ENCODE data around the gene CCDC112. TPM values are rescaled to one million over a fixed set of nuclear protein-coding genes. Genes with fewer than 3 reads are reported as not detected.
A peak's percentile ranks its signal among the peaks of the same experiment; 100 is the strongest.

CCDC112 gene
- total and polyA plus RNA-seq, 9 of the 15 experiments (the other 6 are each of a cell fraction or from before 2014, with no cell fraction given) = 3.3 to 15.3 (median 7.4) TPM

DNA sequence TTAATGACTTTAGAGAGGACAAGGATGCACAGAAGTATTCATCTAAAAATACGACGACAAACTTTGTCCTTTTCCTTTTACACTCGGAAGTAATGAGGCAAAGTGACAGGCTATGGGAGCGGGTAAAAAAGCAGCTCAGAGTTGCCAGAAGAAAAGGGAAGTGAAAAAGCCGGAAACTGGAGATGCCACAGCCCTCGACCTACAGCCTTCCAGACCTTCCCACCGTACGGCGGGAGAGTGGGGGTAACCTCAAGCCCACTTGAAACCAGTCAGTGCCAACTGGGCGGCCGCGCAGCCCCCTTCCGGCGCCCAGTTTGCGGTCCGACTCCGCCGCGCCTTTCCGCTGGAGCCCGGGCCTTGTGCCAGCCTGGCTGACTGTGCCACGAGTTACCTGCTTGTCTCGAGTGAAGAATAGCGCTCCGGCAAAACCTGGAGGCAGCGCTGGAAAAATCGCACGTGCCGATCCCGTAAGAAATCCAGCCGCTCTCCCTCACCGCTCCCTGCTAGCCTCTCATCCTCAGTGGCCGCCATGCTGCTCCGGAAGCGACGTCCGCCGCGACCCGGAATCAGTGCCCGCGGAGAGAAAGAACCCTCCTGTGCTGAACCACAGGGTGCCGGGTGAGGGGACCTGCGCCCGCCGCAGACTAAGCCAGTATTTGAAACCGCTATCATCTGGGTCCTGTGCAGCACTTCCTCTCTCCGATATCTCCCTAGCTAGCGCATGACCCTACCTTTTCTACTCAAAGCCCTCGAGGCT lies 34.0 kb downstream of the CCDC112 start, which contains the start of gene PGGT1B (continued):
- TF ChIP-seq LEF1 (IDR thresholded peaks at IDR 0.05) (no peak), CREB1 (IDR thresholded peaks at IDR 0.05) (0 out of 2 replicates have a peak, but pooled peaks have one; percentile 57), CREB1 (CRISPR knock-in tag; IDR thresholded peaks at IDR 0.05) (no peak), ZNF77 (CRISPR knock-in tag; IDR thresholded peaks at IDR 0.05) (no peak), PHTF2 (CRISPR knock-in tag; IDR thresholded peaks at IDR 0.05) (no peak), LARP7 (IDR thresholded peaks at IDR 0.05) (no peak), HNRNPUL1 (IDR thresholded peaks at IDR 0.05; ENCODE audit: low read length) (no peak), MAFK (IDR thresholded peaks at IDR 0.05; ENCODE audit: low read length) (no peak), RBBP5 (IDR thresholded peaks at IDR 0.05; ENCODE audit: borderline replicate concordance, insufficient read depth, low read length, poor library complexity, severe bottlenecking) (peak; percentile 97), PURB (CRISPR knock-in tag; IDR thresholded peaks at IDR 0.05; ENCODE audit: low read depth) (no peak), MAFF (IDR thresholded peaks at IDR 0.05; ENCODE audit: low read length) (no peak), NRF1 (conservative IDR thresholded peaks at IDR 0.05 in 1 of 2, IDR thresholded peaks at IDR 0.05 in 1 of 2) (peak; percentile 58 to 68), ATF1 (CRISPR knock-in tag; IDR thresholded peaks at IDR 0.05) (no peak), ATF1 (tag; IDR thresholded peaks at IDR 0.05) (peak; percentile 90)
- TF ChIP-seq, protein P1, sequence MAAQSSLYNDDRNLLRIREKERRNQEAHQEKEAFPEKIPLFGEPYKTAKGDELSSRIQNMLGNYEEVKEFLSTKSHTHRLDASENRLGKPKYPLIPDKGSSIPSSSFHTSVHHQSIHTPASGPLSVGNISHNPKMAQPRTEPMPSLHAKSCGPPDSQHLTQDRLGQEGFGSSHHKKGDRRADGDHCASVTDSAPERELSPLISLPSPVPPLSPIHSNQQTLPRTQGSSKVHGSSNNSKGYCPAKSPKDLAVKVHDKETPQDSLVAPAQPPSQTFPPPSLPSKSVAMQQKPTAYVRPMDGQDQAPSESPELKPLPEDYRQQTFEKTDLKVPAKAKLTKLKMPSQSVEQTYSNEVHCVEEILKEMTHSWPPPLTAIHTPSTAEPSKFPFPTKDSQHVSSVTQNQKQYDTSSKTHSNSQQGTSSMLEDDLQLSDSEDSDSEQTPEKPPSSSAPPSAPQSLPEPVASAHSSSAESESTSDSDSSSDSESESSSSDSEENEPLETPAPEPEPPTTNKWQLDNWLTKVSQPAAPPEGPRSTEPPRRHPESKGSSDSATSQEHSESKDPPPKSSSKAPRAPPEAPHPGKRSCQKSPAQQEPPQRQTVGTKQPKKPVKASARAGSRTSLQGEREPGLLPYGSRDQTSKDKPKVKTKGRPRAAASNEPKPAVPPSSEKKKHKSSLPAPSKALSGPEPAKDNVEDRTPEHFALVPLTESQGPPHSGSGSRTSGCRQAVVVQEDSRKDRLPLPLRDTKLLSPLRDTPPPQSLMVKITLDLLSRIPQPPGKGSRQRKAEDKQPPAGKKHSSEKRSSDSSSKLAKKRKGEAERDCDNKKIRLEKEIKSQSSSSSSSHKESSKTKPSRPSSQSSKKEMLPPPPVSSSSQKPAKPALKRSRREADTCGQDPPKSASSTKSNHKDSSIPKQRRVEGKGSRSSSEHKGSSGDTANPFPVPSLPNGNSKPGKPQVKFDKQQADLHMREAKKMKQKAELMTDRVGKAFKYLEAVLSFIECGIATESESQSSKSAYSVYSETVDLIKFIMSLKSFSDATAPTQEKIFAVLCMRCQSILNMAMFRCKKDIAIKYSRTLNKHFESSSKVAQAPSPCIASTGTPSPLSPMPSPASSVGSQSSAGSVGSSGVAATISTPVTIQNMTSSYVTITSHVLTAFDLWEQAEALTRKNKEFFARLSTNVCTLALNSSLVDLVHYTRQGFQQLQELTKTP (IDR thresholded peaks at IDR 0.05; ENCODE audit: low read depth in 1 of 2, partially characterized antibody in 2 of 2) = no peak
- TF ChIP-seq, protein P2, sequence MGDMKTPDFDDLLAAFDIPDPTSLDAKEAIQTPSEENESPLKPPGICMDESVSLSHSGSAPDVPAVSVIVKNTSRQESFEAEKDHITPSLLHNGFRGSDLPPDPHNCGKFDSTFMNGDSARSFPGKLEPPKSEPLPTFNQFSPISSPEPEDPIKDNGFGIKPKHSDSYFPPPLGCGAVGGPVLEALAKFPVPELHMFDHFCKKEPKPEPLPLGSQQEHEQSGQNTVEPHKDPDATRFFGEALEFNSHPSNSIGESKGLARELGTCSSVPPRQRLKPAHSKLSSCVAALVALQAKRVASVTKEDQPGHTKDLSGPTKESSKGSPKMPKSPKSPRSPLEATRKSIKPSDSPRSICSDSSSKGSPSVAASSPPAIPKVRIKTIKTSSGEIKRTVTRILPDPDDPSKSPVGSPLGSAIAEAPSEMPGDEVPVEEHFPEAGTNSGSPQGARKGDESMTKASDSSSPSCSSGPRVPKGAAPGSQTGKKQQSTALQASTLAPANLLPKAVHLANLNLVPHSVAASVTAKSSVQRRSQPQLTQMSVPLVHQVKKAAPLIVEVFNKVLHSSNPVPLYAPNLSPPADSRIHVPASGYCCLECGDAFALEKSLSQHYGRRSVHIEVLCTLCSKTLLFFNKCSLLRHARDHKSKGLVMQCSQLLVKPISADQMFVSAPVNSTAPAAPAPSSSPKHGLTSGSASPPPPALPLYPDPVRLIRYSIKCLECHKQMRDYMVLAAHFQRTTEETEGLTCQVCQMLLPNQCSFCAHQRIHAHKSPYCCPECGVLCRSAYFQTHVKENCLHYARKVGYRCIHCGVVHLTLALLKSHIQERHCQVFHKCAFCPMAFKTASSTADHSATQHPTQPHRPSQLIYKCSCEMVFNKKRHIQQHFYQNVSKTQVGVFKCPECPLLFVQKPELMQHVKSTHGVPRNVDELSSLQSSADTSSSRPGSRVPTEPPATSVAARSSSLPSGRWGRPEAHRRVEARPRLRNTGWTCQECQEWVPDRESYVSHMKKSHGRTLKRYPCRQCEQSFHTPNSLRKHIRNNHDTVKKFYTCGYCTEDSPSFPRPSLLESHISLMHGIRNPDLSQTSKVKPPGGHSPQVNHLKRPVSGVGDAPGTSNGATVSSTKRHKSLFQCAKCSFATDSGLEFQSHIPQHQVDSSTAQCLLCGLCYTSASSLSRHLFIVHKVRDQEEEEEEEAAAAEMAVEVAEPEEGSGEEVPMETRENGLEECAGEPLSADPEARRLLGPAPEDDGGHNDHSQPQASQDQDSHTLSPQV (IDR thresholded peaks at IDR 0.05) = peak; percentile 63; the same call in 1 of the 2 replicates
- TF ChIP-seq, protein P3, sequence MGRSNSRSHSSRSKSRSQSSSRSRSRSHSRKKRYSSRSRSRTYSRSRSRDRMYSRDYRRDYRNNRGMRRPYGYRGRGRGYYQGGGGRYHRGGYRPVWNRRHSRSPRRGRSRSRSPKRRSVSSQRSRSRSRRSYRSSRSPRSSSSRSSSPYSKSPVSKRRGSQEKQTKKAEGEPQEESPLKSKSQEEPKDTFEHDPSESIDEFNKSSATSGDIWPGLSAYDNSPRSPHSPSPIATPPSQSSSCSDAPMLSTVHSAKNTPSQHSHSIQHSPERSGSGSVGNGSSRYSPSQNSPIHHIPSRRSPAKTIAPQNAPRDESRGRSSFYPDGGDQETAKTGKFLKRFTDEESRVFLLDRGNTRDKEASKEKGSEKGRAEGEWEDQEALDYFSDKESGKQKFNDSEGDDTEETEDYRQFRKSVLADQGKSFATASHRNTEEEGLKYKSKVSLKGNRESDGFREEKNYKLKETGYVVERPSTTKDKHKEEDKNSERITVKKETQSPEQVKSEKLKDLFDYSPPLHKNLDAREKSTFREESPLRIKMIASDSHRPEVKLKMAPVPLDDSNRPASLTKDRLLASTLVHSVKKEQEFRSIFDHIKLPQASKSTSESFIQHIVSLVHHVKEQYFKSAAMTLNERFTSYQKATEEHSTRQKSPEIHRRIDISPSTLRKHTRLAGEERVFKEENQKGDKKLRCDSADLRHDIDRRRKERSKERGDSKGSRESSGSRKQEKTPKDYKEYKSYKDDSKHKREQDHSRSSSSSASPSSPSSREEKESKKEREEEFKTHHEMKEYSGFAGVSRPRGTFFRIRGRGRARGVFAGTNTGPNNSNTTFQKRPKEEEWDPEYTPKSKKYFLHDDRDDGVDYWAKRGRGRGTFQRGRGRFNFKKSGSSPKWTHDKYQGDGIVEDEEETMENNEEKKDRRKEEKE (IDR thresholded peaks at IDR 0.05; ENCODE audit: borderline replicate concordance in 1 of 2, control insufficient read depth in 1 of 2, low read depth in 2 of 2, low read length in 1 of 2) = no peak

Data from K562 (cell line).